Omental fat pad (tissue), 4 donors: Measurements from ENCODE around the gene CREB3L2. TPM values are rescaled to one million over a fixed set of nuclear protein-coding genes. Genes with fewer than 3 reads are reported as not detected.

Experiments
- ATAC-seq: fragments of 150-250 bp; one replicate; pipeline ENCODE4 v1.9.1; 2016; ENCODE audit warnings: mild to moderate bottlenecking, moderate library complexity; ENCODE audit not compliant: low FRiP score
- DNase-seq: peaks from one replicate; pipeline ENCODE4 v3.0.0-alpha.2; 2019; ENCODE audit warnings: low spot score
- total RNA-seq, 4 donors: library from RNA; depleted of rRNA; stranded (reverse); fragments of >200 nt; gene quantifications; one replicate each; pipeline ENCODE4 v1.1.0, GENCODE V29; 2016
- TF ChIP-seq, protein P1 (sequence below), 3 donors: fragments of 450-650 bp; IDR thresholded peaks; one replicate each; pipeline ENCODE4 v1.5.1; 2016 to 2017; ENCODE audit warnings: antibody characterized with exemption in 3 of 3, mild to moderate bottlenecking in 3 of 3, moderate library complexity in 2 of 3

Gene CREB3L2
- total RNA-seq, 4 donors from 2014 or later, result 35.6 to 50.4 (median 42.8) TPM

DNA sequence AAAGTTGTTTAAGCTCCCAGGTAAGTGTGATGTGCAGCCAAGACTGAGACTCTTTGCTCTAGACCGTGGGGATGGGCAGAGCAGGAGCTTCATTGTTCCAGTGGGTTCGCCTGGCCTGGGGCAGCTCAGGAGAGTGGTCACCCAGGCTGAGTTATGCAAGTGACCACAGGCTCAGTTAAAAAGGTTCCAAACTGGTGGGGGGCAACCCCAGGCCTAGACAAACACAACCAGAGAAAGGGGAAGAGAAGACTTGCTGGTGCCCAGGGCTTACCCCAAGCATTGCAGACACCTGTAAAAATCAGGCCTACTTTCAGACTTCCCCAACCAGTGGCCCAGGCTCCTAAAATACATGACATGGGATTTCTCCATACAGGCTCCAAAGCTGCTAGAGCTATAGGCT lies 21.6 kb downstream of the CREB3L2 start:
- DNase-seq (no peak), ATAC-seq (no peak)
- TF ChIP-seq, protein P1, sequence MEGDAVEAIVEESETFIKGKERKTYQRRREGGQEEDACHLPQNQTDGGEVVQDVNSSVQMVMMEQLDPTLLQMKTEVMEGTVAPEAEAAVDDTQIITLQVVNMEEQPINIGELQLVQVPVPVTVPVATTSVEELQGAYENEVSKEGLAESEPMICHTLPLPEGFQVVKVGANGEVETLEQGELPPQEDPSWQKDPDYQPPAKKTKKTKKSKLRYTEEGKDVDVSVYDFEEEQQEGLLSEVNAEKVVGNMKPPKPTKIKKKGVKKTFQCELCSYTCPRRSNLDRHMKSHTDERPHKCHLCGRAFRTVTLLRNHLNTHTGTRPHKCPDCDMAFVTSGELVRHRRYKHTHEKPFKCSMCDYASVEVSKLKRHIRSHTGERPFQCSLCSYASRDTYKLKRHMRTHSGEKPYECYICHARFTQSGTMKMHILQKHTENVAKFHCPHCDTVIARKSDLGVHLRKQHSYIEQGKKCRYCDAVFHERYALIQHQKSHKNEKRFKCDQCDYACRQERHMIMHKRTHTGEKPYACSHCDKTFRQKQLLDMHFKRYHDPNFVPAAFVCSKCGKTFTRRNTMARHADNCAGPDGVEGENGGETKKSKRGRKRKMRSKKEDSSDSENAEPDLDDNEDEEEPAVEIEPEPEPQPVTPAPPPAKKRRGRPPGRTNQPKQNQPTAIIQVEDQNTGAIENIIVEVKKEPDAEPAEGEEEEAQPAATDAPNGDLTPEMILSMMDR (IDR thresholded peaks at IDR 0.05), result no peak

DNA sequence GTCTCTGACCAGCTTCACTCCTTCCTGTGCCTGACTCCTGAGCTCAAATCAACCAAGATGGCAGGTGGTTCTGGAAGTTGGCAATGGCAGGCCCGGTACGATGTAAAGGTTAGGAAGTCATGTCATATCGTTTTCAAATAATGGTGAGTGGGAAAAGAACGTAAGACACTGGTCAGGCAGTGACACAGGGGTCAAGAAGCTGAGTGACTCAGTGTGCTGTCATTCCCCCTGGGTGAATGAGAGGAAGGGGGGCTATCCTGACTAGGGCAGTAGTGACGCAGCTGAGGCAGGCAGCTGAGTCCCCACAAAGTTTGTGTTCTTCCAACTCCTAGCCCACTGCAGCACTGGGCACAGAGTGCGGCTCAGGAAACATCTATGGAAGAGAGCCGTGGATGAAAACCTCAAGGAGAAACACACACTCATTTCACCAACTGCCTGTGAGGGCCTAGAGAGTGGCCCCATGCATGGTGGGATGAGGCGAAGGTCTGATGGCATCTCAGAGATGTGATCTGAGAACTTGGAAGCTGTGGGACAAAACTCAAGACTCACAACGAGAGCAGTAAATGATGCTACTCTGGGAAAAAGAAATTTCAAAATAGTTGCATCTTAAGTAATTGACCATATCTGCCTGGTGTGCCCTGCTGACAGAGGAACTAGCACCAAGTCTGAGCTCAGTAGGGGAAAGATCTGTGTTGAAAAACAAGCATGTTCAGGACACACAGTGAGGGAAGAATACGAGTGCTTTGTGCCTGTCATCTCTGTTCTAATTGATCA lies 23.2 kb downstream of the CREB3L2 start:
- TF ChIP-seq, protein P1 (IDR thresholded peaks at IDR 0.05), result no peak
- ATAC-seq, result peak; percentile 76
- no peak for DNase-seq

DNA sequence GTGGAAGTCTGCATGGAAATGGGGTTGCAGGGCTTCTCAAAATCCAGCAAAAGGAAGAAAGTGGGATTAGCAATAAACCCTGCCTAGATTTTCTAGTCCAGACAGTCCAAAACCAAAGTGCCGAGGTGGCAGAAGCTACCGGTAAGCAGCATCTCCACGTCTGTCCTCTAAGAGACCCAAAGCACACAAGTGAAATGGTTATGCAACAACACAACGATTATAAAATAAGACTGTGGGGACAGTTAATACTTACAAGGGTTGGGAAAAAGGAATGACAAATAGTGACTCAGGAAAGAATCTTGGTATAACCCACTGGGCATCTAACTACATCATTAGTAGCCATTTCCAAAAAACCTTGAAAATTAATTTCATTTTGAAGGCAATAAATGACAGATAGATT lies 24.7 kb downstream of the CREB3L2 start:
- TF ChIP-seq, protein P1 (IDR thresholded peaks at IDR 0.05), result no peak
- no peak for ATAC-seq
- DNase-seq, result no peak

DNA sequence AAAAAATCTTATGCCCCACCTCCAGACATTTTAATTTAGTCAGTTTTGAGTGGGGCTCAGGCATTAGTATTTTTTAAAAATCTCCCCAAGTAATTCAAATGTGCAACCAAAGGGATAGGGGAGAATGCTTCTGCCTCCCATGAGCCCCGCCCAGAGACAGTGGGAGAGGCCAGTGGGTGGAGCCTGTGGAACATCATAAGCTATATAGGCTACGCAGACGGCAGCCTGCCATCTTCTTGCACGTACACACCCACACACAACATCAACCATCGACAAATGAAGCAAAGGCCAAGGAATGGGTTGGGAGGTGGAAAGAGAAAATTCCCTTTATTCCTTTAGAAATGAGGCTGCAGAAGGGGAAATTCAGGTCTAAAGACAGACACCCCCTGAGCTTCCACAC lies 25.2 kb downstream of the CREB3L2 start:
- ATAC-seq, result no peak
- no peak for DNase-seq
- TF ChIP-seq, protein P1 (IDR thresholded peaks at IDR 0.05), result no peak

DNA sequence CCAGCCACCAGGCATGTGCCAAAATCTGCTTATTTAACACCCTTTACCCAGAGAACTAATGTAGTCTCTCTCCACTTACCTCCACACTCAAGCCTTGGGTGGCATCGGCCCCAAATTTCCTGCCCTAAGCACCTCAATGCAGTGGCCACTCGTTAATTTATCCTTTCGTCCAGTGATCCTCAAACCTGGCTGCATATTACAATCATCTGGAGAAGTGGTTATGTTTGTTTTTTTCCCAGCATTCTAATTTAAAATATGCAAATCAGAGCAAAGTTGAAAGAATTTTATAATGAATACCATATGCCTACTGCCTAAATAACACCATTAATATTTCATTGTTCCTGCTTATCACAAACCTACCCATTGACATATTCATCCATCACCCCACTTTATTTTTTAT lies 25.7 kb downstream of the CREB3L2 start:
- no peak for DNase-seq

DNA sequence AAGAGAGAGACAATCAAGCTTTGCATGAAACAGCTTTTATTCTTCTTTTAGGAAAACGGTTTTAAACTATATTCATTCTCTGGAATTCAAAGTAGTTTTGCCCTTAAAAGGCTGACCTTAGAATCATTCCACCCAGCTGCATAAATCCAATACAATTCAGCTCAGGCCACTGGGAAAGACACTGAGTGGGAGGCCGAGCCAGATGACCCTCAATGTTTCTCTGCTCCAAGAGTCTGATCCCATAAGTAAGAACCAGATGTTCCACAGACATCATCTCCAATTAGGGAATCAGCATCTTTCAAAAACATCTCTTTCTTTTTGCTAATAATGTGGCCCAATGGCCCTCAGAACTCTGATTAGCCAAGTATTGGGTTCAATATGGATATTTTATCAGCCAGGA lies 26.1 kb downstream of the CREB3L2 start:
- TF ChIP-seq, protein P1 (IDR thresholded peaks at IDR 0.05), result no peak
- DNase-seq (no peak), ATAC-seq (no peak)

More for the DNA sequence above, 25.7 kb downstream of the CREB3L2 start:
- TF ChIP-seq, protein P1 (IDR thresholded peaks at IDR 0.05), result no peak
- ATAC-seq, result no peak

DNA sequence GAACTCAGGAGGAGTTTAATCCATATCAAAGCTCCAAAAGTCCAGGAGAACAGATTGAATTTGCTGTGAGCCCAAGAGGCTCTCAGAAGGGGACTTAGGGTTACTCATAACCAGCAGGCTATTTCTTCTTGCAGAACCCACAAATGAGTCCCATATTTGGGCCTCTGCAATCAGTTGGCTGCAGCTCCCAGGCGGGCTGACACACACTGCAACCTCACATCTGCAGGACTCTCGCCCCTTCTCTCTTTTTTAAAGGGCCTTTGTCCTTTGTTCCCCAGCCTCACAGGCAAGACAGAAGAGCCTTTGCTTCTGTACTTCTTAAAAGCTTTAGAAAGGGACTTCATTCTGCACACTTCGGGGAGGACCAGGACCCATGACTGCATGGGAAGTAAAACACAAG lies 26.7 kb downstream of the CREB3L2 start:
- no peak for DNase-seq
- TF ChIP-seq, protein P1 (IDR thresholded peaks at IDR 0.05), result no peak
- ATAC-seq, result no peak
